GM19468 (cell line): ENCODE data around the gene AHCY.

Experiments
- ATAC-seq: cut with Tn5 transposase; IDR thresholded peaks from one replicate; pipeline ENCODE4 v1.9.1; 2021; ENCODE audit warnings: mild to moderate bottlenecking, moderate library complexity, moderate number of reproducible peaks; ENCODE audit not compliant: unreplicated experiment; ENCODE audit errors: extremely low read depth

The AHCY gene

GRCh38 chr20:34231634-34232033 lies 71.5 kb downstream of the AHCY start:
- no peak for ATAC-seq
